Bronchial epithelial cell (primary cell): ENCODE data around the gene MAPK8IP1. TPM values are rescaled to one million over a fixed set of nuclear protein-coding genes. Genes with fewer than 3 reads are reported as not detected.
"Not testable (repeated sequence)": the region's sequence is repeated elsewhere in the genome, so short reads cannot be mapped to it uniquely, and the experiment has no call there.

Experiments
- DNase-seq: peaks from one replicate; pipeline ENCODE4 v3.0.0-alpha.2; 2010; ENCODE audit warnings: low read depth
- FAIRE-seq: peaks from 2 replicates; lab custom pipeline; 2011; peaks lifted over from hg19 to GRCh38; lab: Jason Lieb, UNC
- H3K27me3 ChIP-seq: 2 replicates; pipeline ENCODE4 v1.5.1; 2011; ENCODE audit warnings: low read length; ENCODE audit not compliant: control insufficient read depth, insufficient read depth
- H3K36me3 ChIP-seq: 2 replicates; pipeline ENCODE4 v1.5.1; 2011; ENCODE audit warnings: low read length; ENCODE audit not compliant: control insufficient read depth, insufficient read depth
- H3K4me3 ChIP-seq: 2 replicates; pipeline ENCODE4 v1.5.1; 2011; ENCODE audit warnings: mild to moderate bottlenecking, low read depth, low read length, control low read depth
- total RNA-seq: library from RNA; depleted of rRNA; stranded (reverse); fragments of >200 nt; gene quantifications from 2 replicates; pipeline ENCODE4 v1.2.1, GENCODE V29; 2014
- TF ChIP-seq, protein P1 (sequence below): IDR thresholded peaks from 2 replicates; pipeline ENCODE4 v1.5.1; 2011; ENCODE audit warnings: mild to moderate bottlenecking, moderate library complexity, low read length, control low read depth, inconsistent platforms; ENCODE audit not compliant: insufficient read depth, severe bottlenecking

The MAPK8IP1 gene
- total RNA-seq, 1 donor from 2014 or later, result 0.26 TPM

DNA sequence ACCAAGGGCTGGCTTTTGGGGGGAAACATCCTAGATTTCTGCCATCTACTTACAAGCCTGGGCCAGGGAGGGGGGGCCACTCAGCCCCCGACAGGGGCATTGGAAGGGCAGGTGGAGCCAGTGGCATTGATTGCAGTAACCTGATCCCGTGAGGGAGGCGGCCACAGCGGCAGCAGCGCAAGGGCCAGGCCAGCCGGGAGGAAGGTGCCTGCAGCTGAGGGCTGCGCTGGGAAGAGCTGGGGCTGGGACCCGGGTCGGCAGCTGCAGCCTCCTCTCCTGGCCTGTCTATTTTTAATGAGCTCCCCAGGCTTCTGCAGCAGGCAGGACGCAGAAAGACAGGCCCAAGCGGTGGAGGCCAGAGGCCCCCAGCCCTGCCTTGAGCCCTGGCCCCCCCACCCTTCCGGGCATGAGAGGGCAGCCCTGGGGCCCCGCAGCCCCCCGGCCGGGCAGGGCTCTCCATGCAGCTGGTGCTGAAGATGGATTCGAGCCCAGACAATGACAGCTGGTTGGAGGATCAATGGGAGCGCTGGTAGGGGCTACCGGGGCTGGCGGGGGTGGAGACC is 11.1 kb downstream of the MAPK8IP1 start:
- no peak for DNase-seq
- Histone ChIP-seq H3K4me3 (no peak overlapping the region), H3K36me3 (no peaks in the 10 kb centered on the region), H3K27me3 (peaks cover 8% of the 10 kb centered on the region)
- FAIRE-seq, result no peak
- TF ChIP-seq, protein P1, sequence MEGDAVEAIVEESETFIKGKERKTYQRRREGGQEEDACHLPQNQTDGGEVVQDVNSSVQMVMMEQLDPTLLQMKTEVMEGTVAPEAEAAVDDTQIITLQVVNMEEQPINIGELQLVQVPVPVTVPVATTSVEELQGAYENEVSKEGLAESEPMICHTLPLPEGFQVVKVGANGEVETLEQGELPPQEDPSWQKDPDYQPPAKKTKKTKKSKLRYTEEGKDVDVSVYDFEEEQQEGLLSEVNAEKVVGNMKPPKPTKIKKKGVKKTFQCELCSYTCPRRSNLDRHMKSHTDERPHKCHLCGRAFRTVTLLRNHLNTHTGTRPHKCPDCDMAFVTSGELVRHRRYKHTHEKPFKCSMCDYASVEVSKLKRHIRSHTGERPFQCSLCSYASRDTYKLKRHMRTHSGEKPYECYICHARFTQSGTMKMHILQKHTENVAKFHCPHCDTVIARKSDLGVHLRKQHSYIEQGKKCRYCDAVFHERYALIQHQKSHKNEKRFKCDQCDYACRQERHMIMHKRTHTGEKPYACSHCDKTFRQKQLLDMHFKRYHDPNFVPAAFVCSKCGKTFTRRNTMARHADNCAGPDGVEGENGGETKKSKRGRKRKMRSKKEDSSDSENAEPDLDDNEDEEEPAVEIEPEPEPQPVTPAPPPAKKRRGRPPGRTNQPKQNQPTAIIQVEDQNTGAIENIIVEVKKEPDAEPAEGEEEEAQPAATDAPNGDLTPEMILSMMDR, result no peak

DNA sequence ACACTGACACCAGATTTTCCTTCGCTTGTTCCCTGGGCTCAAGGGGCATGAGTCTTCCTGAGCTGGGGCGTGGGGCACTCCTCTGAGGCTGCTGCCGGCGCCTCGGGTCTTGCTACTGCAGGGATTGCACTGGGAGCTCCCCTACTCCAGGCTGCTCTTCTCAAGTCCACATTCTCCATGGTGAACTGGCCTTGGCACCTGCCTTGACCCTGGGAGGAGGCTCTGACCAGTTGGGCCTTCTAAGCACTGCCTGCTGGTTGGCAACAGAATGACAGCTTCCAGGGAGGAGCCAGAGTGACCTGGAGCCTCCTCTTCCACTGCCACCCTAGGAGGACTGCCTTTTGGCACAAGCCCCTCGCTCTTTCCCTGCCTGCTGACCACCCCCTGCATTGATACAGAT is 12.1 kb downstream of the MAPK8IP1 start:
- Histone ChIP-seq H3K36me3 (no peaks in the 10 kb centered on the region), H3K27me3 (peaks cover 8% of the 10 kb centered on the region), H3K4me3 (no peak overlapping the region)
- no peak for DNase-seq
- TF ChIP-seq, protein P1, result no peak
- no peak for FAIRE-seq

DNA sequence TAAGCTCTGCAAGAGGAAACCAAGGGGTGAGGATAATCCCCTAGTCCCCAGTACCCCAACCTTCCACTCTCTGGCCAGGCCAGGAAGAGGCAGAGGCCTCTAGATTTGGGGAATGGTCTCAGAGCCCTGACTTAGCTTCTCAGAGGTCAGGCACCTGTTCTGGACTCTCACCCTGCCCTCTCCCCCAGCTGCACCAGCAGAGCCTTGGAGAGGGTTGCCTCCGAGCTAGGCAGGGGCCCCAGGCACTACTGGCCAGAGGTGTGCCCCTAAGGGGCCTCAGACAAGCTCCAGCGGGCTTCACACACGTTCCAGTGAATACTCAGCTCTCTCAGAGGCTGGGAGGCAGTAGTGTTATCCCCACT is 13.6 kb downstream of the MAPK8IP1 start:
- no peak for DNase-seq
- FAIRE-seq, result no peak
- Histone ChIP-seq H3K36me3 (no peaks in the 10 kb centered on the region), H3K4me3 (no peak overlapping the region), H3K27me3 (peaks cover 6% of the 10 kb centered on the region)
- TF ChIP-seq, protein P1, result no peak

DNA sequence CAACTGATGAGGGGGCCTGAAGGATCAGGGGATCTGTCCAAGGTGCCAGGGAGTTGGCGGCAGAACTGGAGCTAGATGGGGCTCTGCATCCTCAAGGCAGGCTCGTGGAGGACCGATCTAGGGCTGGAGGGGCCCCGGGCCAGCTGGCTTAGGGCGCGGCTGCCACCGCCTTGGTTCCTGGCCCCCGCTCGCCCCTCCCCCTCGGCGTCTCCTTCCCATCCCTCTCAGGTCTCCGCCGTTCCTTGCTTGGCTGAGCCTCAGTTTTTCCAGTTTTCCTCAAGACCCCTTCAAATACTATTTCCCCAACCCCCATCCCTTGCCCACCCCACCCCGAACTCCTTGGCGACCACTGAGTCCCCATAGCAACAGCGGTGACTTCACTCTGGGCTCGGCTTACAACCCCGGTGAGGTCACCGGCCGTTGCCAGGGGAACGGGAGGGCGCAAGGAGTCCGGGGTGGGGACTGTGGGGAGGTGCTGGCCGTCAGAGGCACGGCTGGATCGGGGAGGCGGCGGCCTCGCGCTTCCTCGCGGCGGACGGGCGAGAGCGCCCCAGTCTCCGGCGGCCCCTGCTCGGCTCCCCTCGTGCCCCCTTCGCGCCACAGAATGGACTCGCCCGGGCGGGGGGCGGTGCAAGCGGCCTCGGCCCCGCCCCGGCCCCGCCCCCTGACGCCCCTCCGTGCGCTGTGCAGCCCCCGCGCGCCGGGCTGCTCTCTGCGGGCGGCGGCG is 14.2 kb downstream of the MAPK8IP1 start:
- Histone ChIP-seq H3K27me3 (peaks cover 6% of the 10 kb centered on the region), H3K4me3 (peak overlapping the region; percentile 46), H3K36me3 (no peaks in the 10 kb centered on the region)
- TF ChIP-seq, protein P1, result no peak
- FAIRE-seq (no peak), DNase-seq (peak; percentile 71)

DNA sequence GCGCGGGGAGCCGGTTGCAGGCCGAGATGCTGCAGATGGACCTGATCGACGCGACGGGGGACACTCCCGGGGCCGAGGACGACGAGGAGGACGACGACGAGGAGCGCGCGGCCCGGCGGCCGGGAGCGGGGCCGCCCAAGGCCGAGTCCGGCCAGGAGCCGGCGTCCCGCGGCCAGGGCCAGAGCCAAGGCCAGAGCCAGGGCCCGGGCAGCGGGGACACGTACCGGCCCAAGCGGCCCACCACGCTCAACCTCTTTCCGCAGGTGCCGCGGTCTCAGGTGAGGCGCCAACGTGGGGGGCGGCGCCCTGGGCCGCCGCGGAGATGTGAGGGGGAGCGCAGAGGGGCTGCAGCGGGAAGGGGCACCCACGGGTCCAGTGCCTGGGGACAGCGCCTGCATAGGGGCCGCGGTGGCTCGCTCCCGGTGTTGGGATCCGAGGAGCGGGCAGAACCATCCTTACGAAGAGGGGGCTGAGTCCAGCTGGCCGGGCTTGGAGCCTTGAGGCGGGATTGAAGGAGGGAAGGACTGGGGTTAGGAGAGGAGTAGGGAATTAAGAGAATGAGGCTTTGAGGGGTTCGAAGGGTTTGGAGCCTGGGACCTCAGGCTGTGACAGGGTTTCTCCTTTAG is 14.8 kb downstream of the MAPK8IP1 start:
- not testable (repeated sequence) for H3K27me3 ChIP-seq, FAIRE-seq, DNase-seq, H3K36me3 ChIP-seq
- peak overlapping the region; percentile 46 for H3K4me3 ChIP-seq

DNA sequence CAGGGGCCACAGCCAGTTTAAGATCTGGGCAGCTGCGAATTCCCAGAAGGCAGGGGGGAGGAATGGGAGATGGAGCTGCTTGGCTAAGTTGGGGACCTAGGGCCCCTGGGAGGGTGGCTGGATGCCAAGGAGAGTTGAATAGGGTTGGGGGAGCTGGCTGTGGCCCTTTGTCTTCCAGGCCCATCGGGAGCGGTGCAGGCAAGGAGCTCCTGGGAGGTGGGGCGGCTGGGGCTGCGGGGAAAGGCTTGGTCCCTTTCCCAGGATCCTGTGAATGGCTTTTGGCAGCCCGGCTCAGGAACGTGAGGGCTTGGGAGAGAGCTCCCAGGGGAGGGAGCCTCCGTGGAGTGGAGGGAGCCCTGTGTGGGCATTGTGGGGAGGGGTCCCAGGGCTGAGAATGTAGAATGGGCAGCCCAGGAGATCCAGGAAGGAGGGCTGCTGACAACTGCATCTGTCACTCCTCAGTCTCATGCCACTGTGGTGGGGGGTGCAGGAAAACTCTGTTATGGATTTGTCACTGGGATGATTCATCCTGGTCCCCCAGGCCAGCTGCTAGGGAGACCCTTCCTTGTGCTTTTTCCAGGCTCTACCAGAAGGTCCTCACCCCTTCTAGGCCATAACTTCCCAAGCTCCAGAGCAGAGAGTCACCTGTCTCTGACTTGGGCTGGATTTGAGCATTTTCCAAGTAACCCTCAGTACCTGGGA is 15.6 kb downstream of the MAPK8IP1 start:
- FAIRE-seq, result no peak
- TF ChIP-seq, protein P1, result no peak
- H3K27me3 ChIP-seq, result peaks cover 6% of the 10 kb centered on the region

More for the DNA sequence above, 15.6 kb downstream of the MAPK8IP1 start:
- no peak for DNase-seq
- Histone ChIP-seq H3K36me3 (no peaks in the 10 kb centered on the region), H3K4me3 (no peak overlapping the region)
